GM12872 (cell line): ENCODE data around the gene EHD4.

Experiments used
- TF ChIP-seq, protein P1 (sequence below): IDR thresholded peaks from 3 replicates; pipeline ENCODE4 v1.5.1; 2011; ENCODE audit warnings: low read depth, mild to moderate bottlenecking, low read length, moderate library complexity; ENCODE audit not compliant: insufficient read depth

Gene EHD4

DNA sequence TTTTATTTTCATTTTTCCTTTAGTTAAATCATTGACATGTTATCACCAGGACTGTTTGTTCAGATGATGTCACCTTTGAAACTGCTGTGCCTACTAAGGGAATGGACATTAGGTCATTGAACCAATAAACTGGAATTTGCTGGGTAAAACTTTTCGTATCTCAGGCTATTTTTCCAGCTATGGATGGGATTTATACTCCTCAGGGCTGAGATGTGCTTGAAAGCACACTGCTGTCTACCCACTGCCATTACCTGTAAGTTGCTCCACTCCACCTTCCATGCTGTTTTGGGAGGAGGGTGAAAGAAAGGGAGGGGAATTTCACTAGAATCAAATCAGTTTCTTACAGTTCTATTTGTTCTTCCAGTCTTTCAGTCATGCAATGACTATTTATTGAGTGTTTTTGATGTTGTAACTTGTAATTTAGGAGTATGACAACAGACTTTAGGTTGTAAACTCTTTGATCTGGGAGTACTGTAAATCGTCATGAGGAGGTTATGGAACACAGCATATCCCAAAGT is 11.3 kb downstream of the EHD4 start:
- TF ChIP-seq, protein P1, sequence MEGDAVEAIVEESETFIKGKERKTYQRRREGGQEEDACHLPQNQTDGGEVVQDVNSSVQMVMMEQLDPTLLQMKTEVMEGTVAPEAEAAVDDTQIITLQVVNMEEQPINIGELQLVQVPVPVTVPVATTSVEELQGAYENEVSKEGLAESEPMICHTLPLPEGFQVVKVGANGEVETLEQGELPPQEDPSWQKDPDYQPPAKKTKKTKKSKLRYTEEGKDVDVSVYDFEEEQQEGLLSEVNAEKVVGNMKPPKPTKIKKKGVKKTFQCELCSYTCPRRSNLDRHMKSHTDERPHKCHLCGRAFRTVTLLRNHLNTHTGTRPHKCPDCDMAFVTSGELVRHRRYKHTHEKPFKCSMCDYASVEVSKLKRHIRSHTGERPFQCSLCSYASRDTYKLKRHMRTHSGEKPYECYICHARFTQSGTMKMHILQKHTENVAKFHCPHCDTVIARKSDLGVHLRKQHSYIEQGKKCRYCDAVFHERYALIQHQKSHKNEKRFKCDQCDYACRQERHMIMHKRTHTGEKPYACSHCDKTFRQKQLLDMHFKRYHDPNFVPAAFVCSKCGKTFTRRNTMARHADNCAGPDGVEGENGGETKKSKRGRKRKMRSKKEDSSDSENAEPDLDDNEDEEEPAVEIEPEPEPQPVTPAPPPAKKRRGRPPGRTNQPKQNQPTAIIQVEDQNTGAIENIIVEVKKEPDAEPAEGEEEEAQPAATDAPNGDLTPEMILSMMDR, result no peak

DNA sequence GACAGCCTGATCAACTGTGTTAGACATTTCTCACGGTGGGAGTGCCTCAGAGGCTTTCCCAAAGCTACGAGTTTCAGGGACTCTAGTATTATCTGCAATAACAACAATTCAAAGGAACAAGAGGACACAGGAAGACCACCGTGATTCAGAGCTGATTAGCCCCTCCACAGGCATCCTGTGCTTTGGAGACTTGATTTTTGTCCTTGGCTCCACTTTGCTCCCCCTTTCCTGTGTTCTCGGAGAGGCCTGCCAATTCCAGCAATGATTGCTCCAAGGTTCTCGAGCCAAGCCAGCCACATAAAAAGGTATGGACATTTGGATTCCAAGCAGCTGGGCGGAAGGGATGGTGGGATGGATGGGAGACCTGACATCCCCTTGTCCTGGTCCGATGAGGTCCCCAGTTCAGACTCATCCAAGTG is 14.3 kb downstream of the EHD4 start:
- TF ChIP-seq, protein P1, result no peak

DNA sequence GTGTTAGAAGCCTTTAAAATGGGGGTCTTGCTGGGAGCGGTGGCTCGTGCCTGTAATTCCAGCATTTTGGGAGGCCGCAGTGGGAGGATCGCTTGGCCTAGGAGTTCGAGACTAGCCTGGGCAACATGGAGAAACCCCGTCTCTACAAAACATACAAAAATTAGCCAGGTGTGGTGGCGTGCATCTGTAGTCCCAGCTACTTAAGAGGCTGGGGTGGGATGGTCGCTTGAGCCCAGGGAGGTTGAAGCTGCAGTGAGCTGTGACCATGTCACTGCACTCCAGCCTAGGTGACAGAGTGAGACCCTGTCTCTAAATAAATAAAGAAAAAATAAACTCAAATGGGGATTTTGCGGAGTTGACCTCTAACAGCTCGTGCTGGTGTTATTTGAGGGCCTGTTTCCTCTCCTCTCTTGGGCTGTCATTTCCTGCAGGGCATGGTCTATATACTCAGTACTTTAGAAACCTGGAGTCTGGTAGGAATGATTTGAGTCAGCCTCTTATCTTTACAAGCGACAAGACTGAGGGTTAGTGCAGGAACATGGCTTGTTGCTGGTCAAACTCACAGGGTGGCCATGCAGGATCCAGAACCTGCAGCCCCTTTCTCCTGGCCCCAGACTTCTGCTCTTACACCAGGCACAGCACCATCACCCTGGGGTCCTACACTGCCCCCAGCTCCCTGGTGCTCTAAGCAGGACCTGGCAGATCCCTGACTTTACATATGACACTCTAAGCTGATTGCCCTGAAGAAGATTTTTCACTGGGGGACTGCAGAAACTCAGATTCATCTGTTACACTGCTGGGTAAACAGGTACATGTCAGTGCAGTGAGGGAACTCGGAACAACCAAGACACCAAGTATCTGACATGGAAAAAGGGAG is 15.1 kb downstream of the EHD4 start:
- TF ChIP-seq, protein P1, result no peak

DNA sequence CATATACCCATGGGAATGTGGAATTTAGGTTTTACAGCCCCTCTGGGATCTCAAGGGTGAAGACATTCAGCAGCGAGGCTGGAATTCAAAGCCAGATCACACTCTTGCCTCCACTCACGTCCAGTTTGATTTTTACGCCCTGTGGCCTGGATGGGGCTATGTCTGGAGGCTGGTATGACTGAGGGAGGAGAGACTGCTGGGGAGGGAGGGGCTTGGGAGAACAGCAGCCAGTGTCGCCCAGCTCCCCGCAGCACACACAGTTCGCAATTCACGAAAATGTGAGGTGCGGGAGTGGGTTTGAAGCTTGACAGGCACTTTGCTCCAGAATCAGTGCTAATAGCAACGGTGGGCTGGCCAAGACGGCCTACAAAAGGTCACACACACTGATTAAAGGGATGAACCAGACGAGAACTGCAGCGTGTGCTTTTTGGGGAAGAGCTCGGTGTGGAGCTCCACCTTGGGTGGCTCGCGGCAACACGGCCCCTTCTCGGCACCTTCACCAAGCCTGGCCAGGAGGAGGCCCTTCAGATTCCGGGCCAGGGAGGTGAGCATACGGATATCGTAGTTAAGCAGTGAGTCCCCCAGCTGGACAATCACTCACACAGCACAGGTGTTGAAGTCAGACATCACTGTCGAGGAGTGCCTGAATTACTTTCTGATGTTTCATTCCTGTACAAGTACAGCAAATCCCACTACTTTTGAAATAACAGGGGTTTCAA is 16.4 kb downstream of the EHD4 start:
- TF ChIP-seq, protein P1, result no peak

DNA sequence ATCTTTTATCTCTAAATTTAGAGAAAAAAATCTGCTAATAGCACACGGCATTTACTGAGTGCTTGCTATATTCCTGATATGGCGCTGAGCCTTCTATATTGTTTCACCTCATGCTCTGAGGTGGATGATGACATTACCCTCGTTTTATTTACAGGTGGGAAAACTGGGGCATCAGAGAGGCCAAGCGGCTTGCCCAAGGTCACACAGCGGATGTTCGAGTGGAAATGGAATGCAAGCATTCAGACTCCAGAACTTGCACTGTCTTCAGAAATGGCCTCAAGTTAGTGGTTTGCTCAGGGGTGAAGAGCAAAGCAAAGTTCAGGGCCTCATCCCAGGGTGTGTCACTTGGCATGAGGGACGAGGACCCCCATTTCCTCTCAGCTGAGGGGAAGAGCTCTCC is 17.3 kb downstream of the EHD4 start:
- TF ChIP-seq, protein P1, result no peak

DNA sequence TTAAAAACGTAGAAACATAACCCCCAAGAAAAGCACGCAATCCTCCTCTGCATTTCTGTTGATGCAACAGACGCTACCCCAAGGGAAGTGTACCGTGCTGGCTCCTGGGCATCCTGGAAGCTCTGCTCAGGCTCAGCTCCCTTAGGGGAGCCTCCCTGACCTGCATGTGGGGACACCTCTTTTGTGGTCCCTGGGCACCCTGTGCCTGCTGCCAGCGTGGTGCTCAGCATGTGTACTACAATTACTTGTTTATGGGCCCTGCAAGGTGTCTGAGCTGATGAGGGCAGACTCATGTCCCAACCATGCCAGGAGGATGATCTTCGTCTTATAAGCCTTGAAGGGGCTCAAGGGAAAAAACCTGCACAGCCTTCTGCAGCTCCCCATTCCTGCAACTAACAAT is 18.3 kb downstream of the EHD4 start:
- TF ChIP-seq, protein P1, result no peak

DNA sequence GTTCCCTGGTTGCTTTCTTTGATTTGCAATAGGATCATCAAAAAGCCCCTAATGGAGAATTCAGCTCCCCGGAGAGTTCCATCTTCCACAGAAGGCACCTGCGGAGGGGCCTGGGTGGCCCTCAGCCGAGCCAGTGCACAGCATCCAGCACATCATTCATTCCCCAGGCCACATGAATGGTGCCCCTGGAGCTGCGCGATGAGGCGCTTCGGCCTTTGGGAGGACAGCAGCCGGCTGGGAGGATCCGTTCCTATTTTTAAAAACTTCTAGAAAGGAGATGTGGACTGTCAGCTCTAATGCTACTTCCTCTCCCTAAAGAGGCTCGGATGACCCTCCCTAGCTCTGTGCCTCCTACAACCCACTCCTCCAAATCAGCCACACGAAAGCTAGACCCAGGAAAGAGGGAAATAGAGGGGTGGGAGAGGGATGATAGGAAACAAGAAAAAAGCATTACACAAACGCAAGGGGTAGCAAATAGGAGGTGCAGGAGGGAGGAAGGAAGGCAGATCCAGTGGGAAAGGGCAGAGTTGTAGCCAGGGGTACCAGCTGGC is 20.3 kb downstream of the EHD4 start:
- TF ChIP-seq, protein P1, result no peak
